Stimulated activated CD4-positive, alpha-beta T cell treated with anti-CD3 and anti-CD28 coated beads, Interleukin-4, amount 100 ng/mL, for 48 hours (primary cell): Measurements from ENCODE around the gene THRB.
"Not testable (repeated sequence)": the region's sequence is repeated elsewhere in the genome, so short reads cannot be mapped to it uniquely, and the experiment has no call there.

ENCODE experiments used
- DNase-seq, 2 donors: peaks; one replicate each; pipeline ENCODE4 v3.0.0-alpha.2; 2020; ENCODE audit warnings: low read depth in 2 of 2

Gene THRB

DNA sequence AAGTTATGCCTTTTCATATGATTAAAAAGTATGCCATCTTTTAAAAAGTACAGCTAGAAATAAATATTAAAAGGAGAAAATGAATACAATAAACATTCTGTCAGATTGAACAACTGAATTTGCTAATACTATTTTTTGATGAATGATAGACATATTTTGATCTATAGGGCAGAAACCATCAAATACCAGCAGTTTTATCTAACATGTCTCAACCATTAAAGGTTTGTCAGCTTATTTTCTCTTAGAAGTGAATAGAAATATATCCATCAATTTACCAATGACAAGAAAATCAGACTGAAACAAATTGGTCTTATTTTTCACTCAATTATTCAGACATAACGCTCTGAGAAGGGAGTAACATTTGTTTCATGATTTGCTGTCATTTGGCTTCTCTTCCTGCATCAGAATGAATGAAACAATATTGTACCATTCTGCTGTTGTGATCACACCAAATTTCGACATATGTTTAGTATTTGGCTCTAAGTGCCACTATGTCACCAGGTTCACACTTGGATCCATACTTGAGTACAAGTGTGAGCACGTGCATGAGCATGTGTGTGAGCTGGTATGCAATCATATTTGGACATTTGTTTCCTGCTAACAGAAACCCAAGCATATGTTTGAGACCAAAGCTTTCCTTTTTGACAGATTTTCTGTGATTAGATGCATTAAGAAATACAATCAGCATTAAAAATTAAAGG is 86.5 kb downstream of the THRB start:
- no peak for DNase-seq

DNA sequence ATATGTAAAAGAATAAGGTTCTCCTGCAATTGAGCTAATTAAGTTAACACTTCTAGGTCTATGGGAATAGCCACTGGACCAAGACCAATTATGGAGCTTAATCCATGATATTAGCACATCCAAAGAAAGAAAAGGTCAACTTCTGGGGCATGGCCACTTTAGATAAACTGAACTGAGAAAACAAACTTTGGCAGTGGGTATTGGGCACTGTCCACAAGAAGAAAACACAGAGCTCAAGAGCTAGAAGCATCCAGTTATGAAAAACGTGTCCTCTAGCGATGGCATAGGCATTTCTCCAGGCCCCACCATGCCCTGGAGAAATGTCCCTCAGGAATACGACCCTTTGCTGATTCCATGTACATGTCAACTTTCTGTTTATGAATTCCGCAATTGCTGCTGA is 87.8 kb downstream of the THRB start:
- DNase-seq = no peak

DNA sequence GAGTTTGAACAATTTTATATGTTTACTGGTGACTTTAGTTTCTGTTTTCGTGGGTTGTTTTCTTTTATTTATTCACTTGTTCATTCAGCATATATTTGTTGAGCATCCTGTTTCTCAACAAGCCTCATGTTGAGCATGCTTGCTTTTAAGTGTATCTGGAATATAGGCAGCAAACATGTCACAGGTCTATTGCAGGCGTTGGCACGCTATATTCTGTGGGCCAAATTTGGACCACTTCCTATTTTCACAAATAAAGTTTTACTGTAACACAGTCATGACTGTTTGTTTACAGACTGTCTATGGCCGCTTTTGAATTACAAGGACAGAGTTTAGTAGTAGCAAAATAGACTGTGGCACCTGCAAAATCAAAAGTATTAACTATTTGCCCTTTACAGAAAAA is 89.6 kb downstream of the THRB start:
- DNase-seq = no peak

DNA sequence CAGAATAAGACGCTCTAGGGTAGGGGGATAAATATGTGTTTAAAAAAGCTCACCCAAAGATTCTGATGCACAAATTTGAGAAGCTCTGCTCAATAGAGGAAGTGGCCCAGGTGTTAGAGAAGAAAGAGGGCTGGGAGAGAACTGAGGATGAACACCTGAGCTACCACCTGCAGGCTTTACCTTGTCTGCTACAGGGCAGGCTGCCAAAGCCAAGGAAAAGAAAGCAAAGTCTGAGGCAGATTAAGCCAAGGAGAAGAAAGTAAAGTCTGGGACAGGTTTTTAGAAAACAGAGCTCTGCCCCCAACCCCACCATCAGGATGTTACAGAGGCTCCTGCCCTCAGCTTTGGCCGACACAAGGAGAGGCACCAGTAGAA is 92.9 kb downstream of the THRB start:
- DNase-seq = no peak

DNA sequence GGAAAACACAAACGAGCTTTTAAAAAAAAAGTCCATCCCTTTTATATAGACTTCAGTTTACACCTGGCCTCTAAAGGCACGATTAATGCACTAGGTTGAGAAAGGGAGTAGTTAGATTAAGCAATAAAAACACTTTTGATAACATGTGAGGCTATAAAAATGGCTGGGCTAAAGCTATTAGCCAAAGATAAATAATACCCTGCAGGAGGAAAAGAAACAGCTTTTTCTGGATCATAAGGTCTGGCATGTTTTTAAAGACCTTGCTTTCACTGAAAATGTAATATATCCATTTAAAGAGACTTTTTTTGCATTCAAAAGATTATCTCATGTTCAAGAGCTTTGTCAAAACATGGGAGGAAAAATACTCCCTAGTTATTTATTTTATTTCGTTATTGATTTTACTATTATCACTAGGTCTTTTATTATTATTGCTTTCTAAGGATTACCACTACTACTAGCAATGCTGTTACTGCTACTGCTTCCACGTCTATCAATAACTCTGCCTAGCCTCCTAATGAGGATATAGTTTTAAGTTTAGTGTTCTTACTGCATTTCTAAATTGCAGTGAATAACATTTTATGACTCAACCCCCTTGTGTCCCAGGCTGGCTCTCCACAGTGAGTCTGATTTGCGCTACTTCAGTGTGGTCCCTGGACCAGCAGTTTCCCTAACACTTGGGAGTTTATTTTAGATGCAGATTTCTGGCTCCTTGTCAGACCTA is 93.4 kb downstream of the THRB start:
- no peak for DNase-seq

DNA sequence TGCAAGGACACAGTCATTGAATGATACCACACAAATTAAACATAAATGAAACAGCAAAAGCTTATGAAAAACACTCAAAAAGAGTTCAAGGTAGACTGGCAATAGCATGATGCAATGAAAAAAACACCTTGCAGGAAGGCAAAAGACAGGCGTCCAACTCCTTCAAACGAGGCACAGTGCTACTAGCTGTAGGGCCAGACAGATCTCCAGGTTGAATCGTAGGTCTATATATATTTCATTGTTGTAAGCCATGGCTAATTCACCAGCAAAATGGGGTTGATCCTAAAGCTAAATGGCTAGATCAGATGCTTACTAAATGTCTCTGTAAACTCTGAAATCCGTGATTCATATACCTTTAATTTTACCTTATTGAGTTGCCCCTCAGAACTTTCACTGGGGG is 94.2 kb downstream of the THRB start:
- no peak for DNase-seq

DNA sequence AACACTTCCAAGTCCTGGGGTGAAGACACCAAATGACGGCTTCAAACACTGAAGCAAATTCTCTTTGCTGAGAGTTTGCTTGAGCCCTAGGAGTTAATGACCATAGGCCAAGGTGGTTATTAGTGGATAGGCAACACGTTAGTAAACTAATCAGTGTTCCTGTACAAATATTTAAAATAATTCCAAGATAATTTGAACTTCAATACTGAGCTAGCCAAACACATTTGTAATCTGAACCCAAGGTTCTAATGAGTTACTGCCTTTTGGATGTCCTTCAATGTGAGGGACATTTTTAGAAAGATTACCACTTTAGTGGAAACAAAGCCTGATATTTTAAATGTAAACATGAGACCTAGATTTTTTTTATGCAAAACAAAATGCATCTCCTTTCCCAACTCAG is 94.6 kb downstream of the THRB start:
- no peak for DNase-seq

DNA sequence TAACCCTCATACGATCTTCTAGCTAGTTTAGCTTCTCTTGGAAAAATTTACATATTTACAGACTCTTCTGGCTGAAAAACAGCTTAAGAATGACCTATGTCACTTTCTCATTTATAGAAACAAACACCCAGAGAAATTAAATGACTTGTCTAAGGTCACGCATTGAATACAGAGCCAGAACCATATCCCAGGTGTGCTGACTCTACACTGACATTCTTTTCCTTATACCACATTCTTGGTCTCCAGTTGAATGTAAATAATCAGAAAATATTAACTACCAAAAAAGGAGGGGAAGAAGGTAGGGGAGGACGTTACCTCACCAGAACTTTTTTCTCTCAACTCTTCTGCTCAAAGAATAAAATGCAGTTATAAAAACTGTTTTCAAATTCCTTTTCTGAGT is 95.0 kb downstream of the THRB start:
- DNase-seq = no peak

DNA sequence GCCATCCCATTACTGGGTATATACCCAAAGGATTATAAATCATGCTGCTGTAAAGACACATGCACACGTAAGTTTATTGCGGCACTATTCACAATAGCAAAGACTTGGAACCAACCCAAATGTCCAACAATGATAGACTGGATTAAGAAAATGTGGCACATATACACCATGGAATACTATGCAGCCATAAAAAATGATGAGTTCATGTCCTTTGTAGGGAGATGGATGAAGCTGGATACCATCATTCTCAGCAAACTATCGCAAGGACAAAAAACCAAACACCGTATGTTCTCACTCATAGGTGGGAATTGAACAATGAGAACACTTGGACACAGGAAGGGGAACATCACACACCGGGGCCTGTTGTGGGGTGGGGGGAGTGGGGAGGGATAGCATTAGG is 95.9 kb downstream of the THRB start:
- not testable (repeated sequence) for DNase-seq

DNA sequence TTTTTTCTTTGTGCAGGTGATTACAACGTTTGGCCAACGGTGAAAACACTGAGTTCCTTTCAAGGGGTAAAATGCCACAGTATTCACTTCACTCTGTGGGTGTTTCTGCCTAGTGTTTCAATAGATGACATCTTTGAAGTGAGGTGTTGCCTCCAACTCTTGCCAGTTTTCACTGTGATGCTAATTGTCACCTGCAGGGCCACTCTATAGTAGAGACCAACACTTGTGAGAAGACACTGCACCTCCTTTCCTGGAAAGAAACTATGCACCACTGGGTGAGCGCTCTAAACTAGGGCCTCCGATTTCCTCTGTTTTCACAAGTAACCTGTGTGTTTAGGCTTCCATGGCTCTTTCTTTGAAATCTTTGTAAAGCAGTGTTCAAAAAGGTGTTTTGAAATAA is 98.3 kb downstream of the THRB start:
- no peak for DNase-seq

DNA sequence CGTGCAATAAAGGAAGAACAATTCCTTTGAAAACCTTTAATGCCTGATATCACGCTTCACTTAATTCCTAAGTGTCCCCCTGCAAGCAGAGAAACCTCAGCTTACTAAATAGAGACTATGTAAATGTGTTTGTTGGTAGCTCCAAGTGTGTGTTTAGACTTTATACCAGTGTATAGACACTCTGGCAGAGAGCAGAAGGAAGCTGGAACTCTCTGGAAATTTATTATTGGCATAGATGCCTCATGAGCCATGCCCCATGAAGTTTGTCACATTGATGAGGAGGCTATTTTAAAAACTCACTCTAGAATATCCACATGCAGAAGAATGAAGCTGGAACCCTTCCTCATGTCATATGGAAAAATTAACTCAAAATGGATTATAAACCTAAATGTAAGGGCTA is 99.9 kb downstream of the THRB start:
- DNase-seq = no peak

DNA sequence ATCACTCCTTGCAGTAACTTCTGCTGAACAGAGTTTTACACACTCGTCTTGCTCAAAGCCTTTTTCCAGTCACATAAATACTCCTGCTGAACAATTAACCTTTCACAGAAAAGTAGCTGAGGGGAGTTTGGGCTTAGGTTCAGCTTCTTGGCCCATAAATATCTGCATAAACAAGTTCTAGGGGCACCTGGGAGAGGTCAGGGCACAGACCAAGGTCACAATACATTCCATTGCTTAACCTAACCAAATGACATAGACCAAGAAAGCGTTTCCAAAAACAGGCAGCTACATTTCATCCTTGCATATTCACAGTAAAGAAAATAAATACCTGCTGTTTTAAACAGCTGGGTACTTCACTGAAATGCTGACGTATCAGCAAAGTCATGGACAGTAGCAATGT is 101.3 kb downstream of the THRB start:
- no peak for DNase-seq

DNA sequence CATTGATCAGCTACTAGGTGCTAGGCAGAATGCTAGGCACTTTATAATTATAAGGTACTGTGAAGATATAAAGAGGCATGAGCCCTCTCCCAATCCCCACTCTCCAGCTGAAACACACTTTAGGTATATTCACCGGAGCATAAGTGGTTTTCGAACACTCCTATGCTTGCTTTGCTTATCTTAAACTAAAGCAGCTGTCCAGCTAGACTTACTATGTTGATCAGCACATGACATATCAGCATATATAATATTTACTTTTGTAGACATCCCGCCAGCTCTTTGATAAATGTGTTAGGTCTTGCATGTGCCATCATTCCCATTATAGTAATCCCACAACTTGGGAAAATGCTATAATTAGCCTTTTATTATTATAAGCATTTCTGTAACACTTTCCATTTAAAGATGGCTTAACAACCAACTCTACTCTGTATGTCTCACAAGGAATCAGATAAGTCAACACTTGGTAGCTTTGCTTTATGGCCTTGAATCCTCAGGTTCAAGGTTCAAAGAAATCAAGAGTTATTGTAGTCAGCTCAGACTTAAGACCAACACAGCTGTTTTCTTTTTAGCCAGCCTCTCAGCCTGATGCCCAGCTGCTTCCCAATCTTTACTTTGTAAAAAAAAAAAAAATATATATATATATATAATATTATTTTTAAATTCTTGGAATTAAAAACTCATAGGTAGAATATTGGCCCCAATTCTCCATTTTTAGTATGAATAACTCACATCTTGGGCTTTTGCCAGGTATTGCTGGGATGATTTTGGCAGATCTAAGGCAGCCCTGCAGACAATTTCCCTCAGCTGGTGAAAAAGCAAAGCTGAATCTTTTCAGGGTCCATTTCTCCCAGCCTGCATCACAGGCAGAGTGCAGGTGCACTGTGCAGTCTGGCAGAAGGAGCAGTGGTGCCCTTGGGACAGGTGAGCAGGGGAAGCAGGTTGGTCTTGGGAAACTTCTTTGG is 104.2 kb downstream of the THRB start:
- DNase-seq = no peak

DNA sequence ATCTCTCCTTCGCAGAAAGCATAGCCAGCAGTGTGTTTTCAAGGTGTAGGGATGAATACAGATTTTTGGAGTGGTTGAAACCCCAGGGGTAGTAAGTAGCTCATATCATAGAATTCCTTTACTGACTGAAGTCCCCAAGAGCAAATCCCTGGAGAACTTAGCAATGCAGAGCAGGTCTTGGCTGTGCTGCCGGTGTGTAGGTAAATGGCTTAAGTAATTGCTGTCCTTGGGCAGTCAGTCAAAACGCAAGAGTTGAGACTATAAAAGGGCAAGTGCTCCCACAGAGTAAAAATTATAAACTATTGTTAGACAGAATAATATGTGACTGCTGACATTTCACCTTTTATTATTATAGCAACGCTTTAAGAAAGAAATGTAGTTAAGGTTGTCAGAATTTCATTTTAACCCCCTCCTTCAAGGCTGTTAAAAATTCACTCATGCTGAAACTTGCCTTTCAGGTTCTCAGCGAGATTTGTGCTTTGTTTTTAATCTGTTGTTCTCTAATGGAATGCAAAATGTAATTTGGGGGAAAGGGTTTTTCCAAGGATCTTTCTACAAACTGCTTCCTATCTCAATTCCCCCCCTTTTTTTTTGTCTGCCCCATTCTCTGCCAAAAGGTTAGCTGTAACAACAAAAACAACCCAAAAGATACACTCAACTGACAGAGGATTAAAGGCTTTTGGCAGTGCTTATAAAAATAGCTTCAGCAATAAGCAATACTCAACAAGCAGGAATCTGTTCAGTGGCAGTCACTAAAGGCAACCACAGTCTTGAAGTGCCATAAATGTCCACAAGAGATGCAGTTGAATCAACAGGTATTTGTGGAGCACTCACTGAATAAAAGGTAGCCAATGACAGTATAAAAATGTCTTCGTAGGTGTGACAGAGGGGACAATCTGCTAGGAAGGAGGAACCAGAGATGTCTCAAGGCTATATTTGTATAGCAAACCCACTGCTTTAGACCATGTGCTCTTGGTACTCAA is 105.3 kb downstream of the THRB start:
- no peak for DNase-seq

DNA sequence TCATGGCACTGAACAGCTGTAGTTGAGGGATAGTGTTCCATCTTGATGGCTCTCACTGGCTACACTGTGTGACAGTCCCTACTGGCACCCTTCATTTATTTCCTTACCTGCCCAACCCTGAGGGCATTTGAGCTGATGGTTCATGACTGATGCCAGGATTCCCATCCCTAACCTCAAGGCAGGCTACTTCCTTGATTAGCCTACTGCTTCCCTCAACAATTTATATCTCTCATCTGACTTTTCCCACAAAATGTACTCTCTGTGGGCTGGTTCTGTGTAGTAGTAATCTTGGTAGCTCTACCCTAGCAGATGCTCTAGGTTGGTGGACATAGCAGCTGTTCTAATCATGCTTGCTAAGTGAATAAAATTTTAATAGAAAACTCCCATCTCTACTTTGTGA is 106.0 kb downstream of the THRB start:
- no peak for DNase-seq

DNA sequence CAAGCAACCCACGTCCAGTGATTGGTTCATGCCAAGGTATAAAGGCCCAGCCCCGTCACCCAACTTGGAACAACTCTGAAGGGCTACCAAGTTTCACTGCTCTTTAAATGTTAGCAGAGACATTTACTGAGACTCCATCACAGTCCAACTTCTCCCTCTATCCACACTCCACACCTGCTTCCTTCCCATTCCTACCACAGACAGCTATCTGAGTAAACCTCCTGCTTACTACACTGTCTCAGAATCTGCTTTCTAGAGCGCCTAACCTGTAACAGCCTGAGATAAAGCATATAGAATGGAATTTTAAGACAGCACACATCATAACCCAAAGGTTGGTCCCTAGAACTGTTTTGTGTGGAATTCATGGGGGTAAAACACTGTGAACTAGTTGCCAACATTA is 106.5 kb downstream of the THRB start:
- no peak for DNase-seq

DNA sequence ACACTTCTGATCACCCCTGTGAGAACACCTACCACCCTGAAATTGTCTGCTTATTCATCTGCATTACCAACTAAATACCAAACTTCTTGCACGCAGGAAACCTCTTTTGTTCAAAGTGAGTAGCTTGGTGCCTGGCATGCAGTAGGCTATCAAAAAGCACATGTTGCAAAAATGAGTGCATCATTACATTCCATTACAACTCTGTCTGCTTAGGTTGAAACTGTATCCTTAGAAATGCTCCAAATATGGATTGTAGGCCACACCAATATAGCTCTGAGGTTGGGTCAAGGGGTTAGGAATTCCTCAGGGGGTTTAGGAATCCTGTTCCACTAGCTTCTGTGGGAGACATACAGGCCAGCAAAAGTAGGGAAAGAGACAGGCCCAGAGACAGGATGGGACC is 107.2 kb downstream of the THRB start:
- DNase-seq = no peak

DNA sequence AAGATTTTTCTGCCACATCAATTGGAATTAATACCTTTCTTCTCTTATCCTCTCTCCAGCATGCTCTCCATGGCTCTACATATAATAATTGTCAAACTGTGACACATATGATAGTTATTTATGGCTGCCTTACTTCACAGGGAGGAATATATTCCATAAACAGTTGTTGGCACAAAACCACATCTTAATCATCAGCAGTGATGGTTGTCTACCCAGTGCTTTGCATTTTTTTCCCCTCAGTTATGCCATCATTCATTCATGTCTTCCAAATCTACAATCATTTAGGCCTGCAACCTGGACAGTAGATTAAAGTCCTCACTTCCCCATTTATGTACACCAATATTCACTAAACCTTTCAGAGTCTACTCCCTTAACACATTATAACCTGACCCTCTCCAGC is 107.7 kb downstream of the THRB start:
- no peak for DNase-seq

DNA sequence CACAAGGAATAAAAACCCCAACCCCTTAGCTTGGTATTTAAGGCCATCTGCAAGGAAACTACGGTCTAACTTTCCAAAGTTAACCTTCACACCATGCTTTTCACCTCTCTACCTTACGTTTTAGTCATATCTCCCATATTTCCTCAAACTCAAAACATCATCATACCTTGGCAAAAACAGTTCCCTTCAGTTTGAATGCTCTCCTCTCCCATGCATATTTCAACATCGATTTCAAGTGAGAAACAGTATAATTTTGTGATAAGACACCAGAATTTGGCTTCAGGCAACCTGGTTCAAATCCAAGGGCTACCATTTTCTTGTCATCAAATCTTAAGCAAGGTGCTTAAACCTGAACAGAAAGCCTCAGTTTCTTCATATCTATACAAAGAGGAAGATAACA is 108.2 kb downstream of the THRB start:
- no peak for DNase-seq

DNA sequence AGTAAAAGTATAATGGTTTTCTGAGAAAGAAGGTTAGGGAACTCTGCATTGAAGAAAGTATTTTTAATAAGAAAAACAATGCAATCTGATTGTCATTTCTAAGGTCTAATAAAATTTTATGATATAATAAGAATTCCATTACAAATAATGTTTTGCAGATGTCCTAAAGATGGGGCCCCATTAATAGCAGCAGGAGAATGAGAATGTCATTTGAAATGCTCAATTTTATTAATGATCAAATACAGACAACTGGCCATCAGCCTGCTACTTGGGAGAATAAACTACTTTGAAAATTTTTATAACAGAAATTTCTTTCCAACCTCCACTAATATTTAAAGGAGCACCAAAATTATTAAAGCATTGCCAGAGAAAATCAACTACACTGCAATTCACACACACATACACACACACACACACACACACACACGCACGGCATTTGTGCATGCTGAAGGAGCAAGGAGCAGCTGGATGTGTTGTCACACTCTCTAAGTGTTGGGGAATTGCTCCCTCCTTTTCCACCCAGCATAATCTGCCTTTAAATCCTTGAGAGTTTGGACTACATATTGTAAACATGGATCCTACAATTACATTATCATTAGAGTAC is 109.5 kb downstream of the THRB start:
- DNase-seq = no peak

DNA sequence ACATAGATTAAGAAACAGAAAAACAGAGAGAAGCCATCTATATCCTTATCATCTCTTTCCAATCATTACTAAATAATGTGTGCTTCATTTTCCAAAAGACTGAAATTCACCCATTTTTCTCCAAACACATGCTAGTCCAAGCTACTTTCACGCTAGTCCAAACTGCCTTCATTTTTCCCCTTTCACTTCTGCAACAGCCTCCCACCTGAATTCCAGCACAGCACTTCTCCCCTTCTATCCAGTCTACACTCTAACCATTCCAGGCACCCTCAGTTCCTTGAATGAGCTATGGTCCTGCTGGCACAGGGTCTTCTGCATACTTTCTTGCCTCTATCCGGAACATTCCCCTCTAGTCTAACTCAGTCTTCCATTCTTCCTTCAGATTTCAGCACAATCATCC is 112.0 kb downstream of the THRB start:
- DNase-seq = no peak
